GM18861 (cell line): Measurements from ENCODE around the gene RRM1.
A peak's percentile ranks its signal among the peaks of the same experiment; 100 is the strongest.

Experiments
- ATAC-seq: cut with Tn5 transposase; IDR thresholded peaks from one replicate; pipeline ENCODE4 v1.9.1; 2021; ENCODE audit not compliant: unreplicated experiment

Gene RRM1

GRCh38 chr11:4185561-4185960, 91.0 kb downstream of the RRM1 start:
- no peak for ATAC-seq

- ATAC-seq, result no peak
These were observed 92.0 kb downstream of the RRM1 start for GRCh38 chr11:4186464-4187054.

- peak; percentile 97 for ATAC-seq
These were observed 92.7 kb downstream of the RRM1 start for GRCh38 chr11:4187055-4187988.
